K562 (cell line): ENCODE measurements around the gene PGP. TPM values are rescaled to one million over a fixed set of nuclear protein-coding genes. Genes with fewer than 3 reads are reported as not detected.

ENCODE experiments used
- CBX3 ChIP-seq, 2 experiments: IDR thresholded peaks; 1 replicate in 1 of 2; 2 replicates in 1 of 2; pipeline ENCODE4 v1.6.1; 2012; ENCODE audit warnings: inconsistent platforms in 2 of 2, low read length in 2 of 2, borderline replicate concordance in 1 of 2, control low read depth in 1 of 2
- CCNT2 ChIP-seq: IDR thresholded peaks from 2 replicates; pipeline ENCODE4 v1.6.1; 2011; ENCODE audit warnings: borderline replicate concordance, low read depth, mild to moderate bottlenecking, moderate library complexity, mixed read lengths, low read length; ENCODE audit not compliant: insufficient read length; ENCODE audit errors: extremely low read depth
- MAFG ChIP-seq: fragments of 450-650 bp; conservative IDR thresholded peaks from 2 replicates; pipeline ENCODE4 v1.6.1; 2016; ENCODE audit warnings: missing genetic modification characterization, missing compliant biosample characterization
- MAZ ChIP-seq, 2 experiments: fragments of 450-650 bp in 1 of 2; sonication (generic) in 1 of 2; formaldehyde crosslinking; IDR thresholded peaks in 1 of 2; conservative IDR thresholded peaks in 1 of 2; 2 replicates each; pipeline versions ENCODE4 v1.4.0 to v1.5.0; 2020; ENCODE audit warnings: mild to moderate bottlenecking in 1 of 2, missing genetic modification reagents in 1 of 2
- PHB2 ChIP-seq: fragments of 450-650 bp; IDR thresholded peaks from 2 replicates; pipeline ENCODE4 v1.6.1; 2017; ENCODE audit warnings: low read depth
- POLR2AphosphoS2 ChIP-seq: IDR thresholded peaks from 2 replicates; pipeline ENCODE4 v1.6.1; 2012; ENCODE audit warnings: low read length, improper control_type of control experiment
- POLR2G ChIP-seq: fragments of 200-400 bp; formaldehyde crosslinking; IDR thresholded peaks from 2 replicates; pipeline ENCODE4 v1.6.1; 2017; ENCODE audit warnings: low read depth, mild to moderate bottlenecking, antibody characterized with exemption, low read length, moderate library complexity
- TAF9B ChIP-seq: fragments of 450-650 bp; IDR thresholded peaks from 2 replicates; pipeline ENCODE4 v1.6.1; 2018; ENCODE audit warnings: mild to moderate bottlenecking; ENCODE audit not compliant: partially characterized antibody
- TCF7L2 ChIP-seq: fragments of 150-350 bp; IDR thresholded peaks from 2 replicates; pipeline ENCODE4 v1.6.1; 2016; ENCODE audit warnings: low read depth, mild to moderate bottlenecking, low read length, moderate library complexity
- ZNF174 ChIP-seq: fragments of 250-450 bp; sonication (Bioruptor Pico); IDR thresholded peaks from 2 replicates; pipeline ENCODE4 v1.4.0; 2020; ENCODE audit warnings: mild to moderate bottlenecking
- ZNF644 ChIP-seq: fragments of 200-800 bp; sonication (Bioruptor generic); IDR thresholded peaks from 2 replicates; pipeline ENCODE4 v1.6.1; 2016; ENCODE audit warnings: low read depth, missing genetic modification characterization, missing compliant biosample characterization
- polyA plus RNA-seq, 8 experiments: library from polyadenylated mRNA; depleted of rRNA in 4 of 8; stranded (reverse) in 5 of 8; unstranded in 3 of 8; fragments of >200 nt; fragmentation: Nextera tagmentation in 2 of 8; fragmentation: Illumina TruSeq in 1 of 8; extraction: Ambion mirVana in 2 of 8; extraction: Trizol in 1 of 8; gene quantifications; 2 replicates each; pipeline versions ENCODE4 v1.2.1 to v1.2.3, GENCODE V29; 2011 to 2014; ENCODE audit warnings: inconsistent platforms in 1 of 8, missing spikeins in 1 of 8
- total RNA-seq, 7 experiments: library from RNA; depleted of rRNA in 6 of 7; stranded (reverse); fragments of >200 nt in 6 of 7; fragmentation: Illumina TruSeq in 2 of 7; extraction: Trizol in 2 of 7; gene quantifications; 2 replicates each; pipeline versions ENCODE4 v1.2.1 to v1.2.3, GENCODE V29; 2011 to 2021; ENCODE audit warnings: low replicate concordance in 1 of 7
- TF ChIP-seq, protein P1 (sequence below): fragments of 450-650 bp; IDR thresholded peaks from 2 replicates; pipeline ENCODE4 v1.6.1; 2017; ENCODE audit warnings: antibody characterized with exemption, mild to moderate bottlenecking
- TF ChIP-seq, protein P2 (sequence below): fragments of 250-450 bp; sonication (Bioruptor Pico); IDR thresholded peaks from 2 replicates; pipeline ENCODE4 v1.5.0; 2021; ENCODE audit warnings: mild to moderate bottlenecking, borderline replicate concordance
- TF ChIP-seq, protein P3 (sequence below): sonication (generic); formaldehyde crosslinking; IDR thresholded peaks from 2 replicates; pipeline ENCODE4 v1.8.1; 2023; ENCODE audit warnings: mild to moderate bottlenecking, missing genetic modification reagents
- TF ChIP-seq, protein P4 (sequence below): fragments of 450-650 bp; formaldehyde crosslinking; IDR thresholded peaks from 2 replicates; pipeline ENCODE4 v1.4.0; 2022; ENCODE audit warnings: mild to moderate bottlenecking, moderate library complexity
- TF ChIP-seq, protein P5 (sequence below), 2 experiments: fragments of 450-650 bp in 1 of 2; sonication (generic) in 1 of 2; formaldehyde crosslinking; conservative IDR thresholded peaks; 2 replicates each; pipeline versions ENCODE4 v1.4.0 to v1.8.1; 2020 to 2022; ENCODE audit warnings: mild to moderate bottlenecking in 1 of 2, missing genetic modification reagents in 1 of 2

Gene PGP
- total and polyA plus RNA-seq, 9 of the 15 experiments (the other 6 are each of a cell fraction or from before 2014, with no cell fraction given) = 1.1 to 57.6 (median 19.6) TPM

DNA sequence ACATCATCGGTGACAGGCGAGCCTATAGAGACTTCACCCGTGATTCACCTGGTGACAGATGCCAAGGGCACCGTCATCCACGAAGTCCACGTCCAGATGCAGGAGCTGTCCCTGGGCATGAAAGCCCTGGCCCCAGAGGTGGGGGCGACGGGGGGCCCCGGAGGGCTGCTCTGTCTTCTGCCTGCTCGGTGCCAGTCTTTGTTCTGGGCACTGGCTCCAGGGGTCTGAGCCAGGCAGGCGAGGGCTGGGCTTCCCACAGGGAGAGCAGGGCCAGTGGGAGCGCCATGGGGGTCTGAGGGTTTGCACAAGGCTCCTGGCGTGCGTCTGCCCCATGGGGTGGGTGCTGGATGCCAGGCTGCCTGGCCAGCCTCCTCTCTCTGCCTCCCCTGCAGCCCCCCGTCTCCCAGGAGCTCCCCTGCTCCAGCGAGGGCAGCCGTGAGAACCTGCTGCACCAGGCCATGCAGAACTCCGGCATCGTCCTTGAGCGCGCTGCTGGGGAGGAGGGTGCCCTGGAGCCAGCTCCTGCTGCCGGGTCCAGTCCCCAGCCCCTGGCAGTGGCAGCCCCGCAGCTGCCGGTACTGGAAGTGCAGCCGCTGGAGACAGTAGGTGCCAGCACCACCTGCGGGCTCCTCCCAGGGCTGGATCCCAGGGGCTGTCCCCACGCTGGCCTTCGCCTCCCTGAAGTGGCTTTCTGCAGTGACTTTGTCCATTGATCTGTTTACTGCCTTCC lies 18.6 kb upstream of the PGP start (continued):
- TF ChIP-seq, protein P1, sequence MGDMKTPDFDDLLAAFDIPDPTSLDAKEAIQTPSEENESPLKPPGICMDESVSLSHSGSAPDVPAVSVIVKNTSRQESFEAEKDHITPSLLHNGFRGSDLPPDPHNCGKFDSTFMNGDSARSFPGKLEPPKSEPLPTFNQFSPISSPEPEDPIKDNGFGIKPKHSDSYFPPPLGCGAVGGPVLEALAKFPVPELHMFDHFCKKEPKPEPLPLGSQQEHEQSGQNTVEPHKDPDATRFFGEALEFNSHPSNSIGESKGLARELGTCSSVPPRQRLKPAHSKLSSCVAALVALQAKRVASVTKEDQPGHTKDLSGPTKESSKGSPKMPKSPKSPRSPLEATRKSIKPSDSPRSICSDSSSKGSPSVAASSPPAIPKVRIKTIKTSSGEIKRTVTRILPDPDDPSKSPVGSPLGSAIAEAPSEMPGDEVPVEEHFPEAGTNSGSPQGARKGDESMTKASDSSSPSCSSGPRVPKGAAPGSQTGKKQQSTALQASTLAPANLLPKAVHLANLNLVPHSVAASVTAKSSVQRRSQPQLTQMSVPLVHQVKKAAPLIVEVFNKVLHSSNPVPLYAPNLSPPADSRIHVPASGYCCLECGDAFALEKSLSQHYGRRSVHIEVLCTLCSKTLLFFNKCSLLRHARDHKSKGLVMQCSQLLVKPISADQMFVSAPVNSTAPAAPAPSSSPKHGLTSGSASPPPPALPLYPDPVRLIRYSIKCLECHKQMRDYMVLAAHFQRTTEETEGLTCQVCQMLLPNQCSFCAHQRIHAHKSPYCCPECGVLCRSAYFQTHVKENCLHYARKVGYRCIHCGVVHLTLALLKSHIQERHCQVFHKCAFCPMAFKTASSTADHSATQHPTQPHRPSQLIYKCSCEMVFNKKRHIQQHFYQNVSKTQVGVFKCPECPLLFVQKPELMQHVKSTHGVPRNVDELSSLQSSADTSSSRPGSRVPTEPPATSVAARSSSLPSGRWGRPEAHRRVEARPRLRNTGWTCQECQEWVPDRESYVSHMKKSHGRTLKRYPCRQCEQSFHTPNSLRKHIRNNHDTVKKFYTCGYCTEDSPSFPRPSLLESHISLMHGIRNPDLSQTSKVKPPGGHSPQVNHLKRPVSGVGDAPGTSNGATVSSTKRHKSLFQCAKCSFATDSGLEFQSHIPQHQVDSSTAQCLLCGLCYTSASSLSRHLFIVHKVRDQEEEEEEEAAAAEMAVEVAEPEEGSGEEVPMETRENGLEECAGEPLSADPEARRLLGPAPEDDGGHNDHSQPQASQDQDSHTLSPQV = no peak
- TF ChIP-seq MAZ (CRISPR knock-in tag; conservative IDR thresholded peaks at IDR 0.05 in 1 of 2, IDR thresholded peaks at IDR 0.05 in 1 of 2) (no peak), CBX3 (IDR thresholded peaks at IDR 0.05; ENCODE audit: borderline replicate concordance in 1 of 2, low read length in 2 of 2) (no peak), ZNF174 (CRISPR knock-in tag) (no peak), TAF9B (no peak), POLR2AphosphoS2 (no peak), POLR2G (peak; percentile 53), TCF7L2 (no peak), ZNF644 (tag) (no peak), MAFG (no peak), CCNT2 (peak; percentile 9), PHB2 (no peak)
- TF ChIP-seq, protein P2, sequence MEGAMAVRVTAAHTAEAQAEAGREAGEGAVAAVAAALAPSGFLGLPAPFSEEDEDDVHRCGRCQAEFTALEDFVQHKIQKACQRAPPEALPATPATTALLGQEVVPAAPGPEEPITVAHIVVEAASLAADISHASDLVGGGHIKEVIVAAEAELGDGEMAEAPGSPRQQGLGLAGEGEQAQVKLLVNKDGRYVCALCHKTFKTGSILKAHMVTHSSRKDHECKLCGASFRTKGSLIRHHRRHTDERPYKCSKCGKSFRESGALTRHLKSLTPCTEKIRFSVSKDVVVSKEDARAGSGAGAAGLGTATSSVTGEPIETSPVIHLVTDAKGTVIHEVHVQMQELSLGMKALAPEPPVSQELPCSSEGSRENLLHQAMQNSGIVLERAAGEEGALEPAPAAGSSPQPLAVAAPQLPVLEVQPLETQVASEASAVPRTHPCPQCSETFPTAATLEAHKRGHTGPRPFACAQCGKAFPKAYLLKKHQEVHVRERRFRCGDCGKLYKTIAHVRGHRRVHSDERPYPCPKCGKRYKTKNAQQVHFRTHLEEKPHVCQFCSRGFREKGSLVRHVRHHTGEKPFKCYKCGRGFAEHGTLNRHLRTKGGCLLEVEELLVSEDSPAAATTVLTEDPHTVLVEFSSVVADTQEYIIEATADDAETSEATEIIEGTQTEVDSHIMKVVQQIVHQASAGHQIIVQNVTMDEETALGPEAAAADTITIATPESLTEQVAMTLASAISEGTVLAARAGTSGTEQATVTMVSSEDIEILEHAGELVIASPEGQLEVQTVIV (CRISPR knock-in tag) = no peak
- TF ChIP-seq, protein P3, sequence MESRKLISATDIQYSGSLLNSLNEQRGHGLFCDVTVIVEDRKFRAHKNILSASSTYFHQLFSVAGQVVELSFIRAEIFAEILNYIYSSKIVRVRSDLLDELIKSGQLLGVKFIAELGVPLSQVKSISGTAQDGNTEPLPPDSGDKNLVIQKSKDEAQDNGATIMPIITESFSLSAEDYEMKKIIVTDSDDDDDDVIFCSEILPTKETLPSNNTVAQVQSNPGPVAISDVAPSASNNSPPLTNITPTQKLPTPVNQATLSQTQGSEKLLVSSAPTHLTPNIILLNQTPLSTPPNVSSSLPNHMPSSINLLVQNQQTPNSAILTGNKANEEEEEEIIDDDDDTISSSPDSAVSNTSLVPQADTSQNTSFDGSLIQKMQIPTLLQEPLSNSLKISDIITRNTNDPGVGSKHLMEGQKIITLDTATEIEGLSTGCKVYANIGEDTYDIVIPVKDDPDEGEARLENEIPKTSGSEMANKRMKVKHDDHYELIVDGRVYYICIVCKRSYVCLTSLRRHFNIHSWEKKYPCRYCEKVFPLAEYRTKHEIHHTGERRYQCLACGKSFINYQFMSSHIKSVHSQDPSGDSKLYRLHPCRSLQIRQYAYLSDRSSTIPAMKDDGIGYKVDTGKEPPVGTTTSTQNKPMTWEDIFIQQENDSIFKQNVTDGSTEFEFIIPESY (CRISPR knock-in tag) = no peak
- TF ChIP-seq, protein P4, sequence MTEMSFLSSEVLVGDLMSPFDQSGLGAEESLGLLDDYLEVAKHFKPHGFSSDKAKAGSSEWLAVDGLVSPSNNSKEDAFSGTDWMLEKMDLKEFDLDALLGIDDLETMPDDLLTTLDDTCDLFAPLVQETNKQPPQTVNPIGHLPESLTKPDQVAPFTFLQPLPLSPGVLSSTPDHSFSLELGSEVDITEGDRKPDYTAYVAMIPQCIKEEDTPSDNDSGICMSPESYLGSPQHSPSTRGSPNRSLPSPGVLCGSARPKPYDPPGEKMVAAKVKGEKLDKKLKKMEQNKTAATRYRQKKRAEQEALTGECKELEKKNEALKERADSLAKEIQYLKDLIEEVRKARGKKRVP = no peak
- TF ChIP-seq, protein P5, sequence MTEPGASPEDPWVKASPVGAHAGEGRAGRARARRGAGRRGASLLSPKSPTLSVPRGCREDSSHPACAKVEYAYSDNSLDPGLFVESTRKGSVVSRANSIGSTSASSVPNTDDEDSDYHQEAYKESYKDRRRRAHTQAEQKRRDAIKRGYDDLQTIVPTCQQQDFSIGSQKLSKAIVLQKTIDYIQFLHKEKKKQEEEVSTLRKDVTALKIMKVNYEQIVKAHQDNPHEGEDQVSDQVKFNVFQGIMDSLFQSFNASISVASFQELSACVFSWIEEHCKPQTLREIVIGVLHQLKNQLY (CRISPR knock-in tag; conservative IDR thresholded peaks at IDR 0.05) = no peak
